ENCODE measurements around the gene THSD4.

GRCh38 chr15:71686221-71687050, 571.2 kb downstream of the THSD4 start:
- TF ChIP-seq CTCF (IDR thresholded peaks at IDR 0.05) (no peak), POLR2A (IDR thresholded peaks at IDR 0.05) (no peak), POLR2AphosphoS5 (IDR thresholded peaks at IDR 0.05) (no peak), EP300 (IDR thresholded peaks at IDR 0.05) (no peak)

All from upper lobe of left lung (tissue), 4 donors.